DOHH2 (cell line): ENCODE results near the gene TEX29.

Experiments used
- EZH2phosphoT487 ChIP-seq: fragments of 200-600 bp; sonication (generic); IDR thresholded peaks from 2 replicates; pipeline ENCODE4 v1.6.1; 2017; ENCODE audit warnings: borderline replicate concordance, mild to moderate bottlenecking, antibody characterized with exemption, low read length, moderate library complexity, mixed read lengths
- TF ChIP-seq, protein P1 (sequence below): fragments of 200-600 bp; sonication (generic); IDR thresholded peaks from one replicate; pipeline ENCODE4 v1.5.1; 2014; ENCODE audit warnings: antibody characterized with exemption, mild to moderate bottlenecking, low read depth, low read length; ENCODE audit not compliant: poor library complexity, severe bottlenecking

- TF ChIP-seq, protein P1, sequence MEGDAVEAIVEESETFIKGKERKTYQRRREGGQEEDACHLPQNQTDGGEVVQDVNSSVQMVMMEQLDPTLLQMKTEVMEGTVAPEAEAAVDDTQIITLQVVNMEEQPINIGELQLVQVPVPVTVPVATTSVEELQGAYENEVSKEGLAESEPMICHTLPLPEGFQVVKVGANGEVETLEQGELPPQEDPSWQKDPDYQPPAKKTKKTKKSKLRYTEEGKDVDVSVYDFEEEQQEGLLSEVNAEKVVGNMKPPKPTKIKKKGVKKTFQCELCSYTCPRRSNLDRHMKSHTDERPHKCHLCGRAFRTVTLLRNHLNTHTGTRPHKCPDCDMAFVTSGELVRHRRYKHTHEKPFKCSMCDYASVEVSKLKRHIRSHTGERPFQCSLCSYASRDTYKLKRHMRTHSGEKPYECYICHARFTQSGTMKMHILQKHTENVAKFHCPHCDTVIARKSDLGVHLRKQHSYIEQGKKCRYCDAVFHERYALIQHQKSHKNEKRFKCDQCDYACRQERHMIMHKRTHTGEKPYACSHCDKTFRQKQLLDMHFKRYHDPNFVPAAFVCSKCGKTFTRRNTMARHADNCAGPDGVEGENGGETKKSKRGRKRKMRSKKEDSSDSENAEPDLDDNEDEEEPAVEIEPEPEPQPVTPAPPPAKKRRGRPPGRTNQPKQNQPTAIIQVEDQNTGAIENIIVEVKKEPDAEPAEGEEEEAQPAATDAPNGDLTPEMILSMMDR = no peak
- no peak for TF ChIP-seq EZH2phosphoT487
These were observed 16.8 kb downstream of the TEX29 start for GRCh38 chr13:111337206-111337605.
